ENCODE data around the gene NTHL1. TPM values are rescaled to one million over a fixed set of nuclear protein-coding genes. Genes with fewer than 3 reads are reported as not detected.

NTHL1 gene
- total and polyA plus RNA-seq, 3 donors from 2014 or later = 18.0 to 35.6 (median 24.6) TPM

GRCh38 chr16:2003231-2003826 is 44.3 kb downstream of the NTHL1 start:
- no peaks in the 10 kb centered on the region for H3K9me3 ChIP-seq

GRCh38 chr16:2002406-2003230 is 45.0 kb downstream of the NTHL1 start:
- H3K27ac ChIP-seq = no peak overlapping the region
- no peak overlapping the region for H3K4me3 ChIP-seq
- no peaks in the 10 kb centered on the region for H3K36me3 ChIP-seq (ENCODE audit: low read depth, missing control alignments)
- H3K4me1 ChIP-seq = peaks cover 26% of the 10 kb centered on the region
- DNase-seq = no peak
- H3K9me3 ChIP-seq = no peaks in the 10 kb centered on the region
- no peak for TF ChIP-seq POLR2A (IDR thresholded peaks at IDR 0.05)
- TF ChIP-seq CTCF (IDR thresholded peaks at IDR 0.05) = no peak
- intact Hi-C loops (cut with DNase I; ENCODE audit: low total_unique reads) = no loop called here
- no peaks in the 10 kb centered on the region for H3K27me3 ChIP-seq
- 92 to 96% methylated on average over 24 to 47 of the region's 47 CpGs for WGBS, 2 donors

More at GRCh38 chr16:2003231-2003826, 44.3 kb downstream of the NTHL1 start:
- no peak for TF ChIP-seq CTCF (IDR thresholded peaks at IDR 0.05)
- TF ChIP-seq POLR2A (IDR thresholded peaks at IDR 0.05) = no peak
- Histone ChIP-seq H3K27me3 (no peaks in the 10 kb centered on the region), H3K4me1 (peaks cover 33% of the 10 kb centered on the region), H3K27ac (no peak overlapping the region), H3K4me3 (no peak overlapping the region), H3K36me3 (ENCODE audit: low read depth, missing control alignments) (no peaks in the 10 kb centered on the region)
- intact Hi-C loops (cut with DNase I; ENCODE audit: low total_unique reads) = no loop called here
- DNase-seq = no peak
- 88 to 100% methylated on average over 2 to 8 of the region's 8 CpGs for WGBS, 2 donors

- H3K9me3 ChIP-seq = no peaks in the 10 kb centered on the region
- H3K27ac ChIP-seq = no peak overlapping the region
- intact Hi-C loops (cut with DNase I; ENCODE audit: low total_unique reads) = no loop called here
- WGBS, 2 donors = 93 to 95% methylated on average over 19 to 53 of the region's 53 CpGs
- no peak for TF ChIP-seq POLR2A (IDR thresholded peaks at IDR 0.05)
- no peak for TF ChIP-seq CTCF (IDR thresholded peaks at IDR 0.05)
- H3K4me3 ChIP-seq = no peak overlapping the region
- H3K4me1 ChIP-seq = peaks cover 20% of the 10 kb centered on the region
- no peaks in the 10 kb centered on the region for H3K27me3 ChIP-seq
- H3K36me3 ChIP-seq (ENCODE audit: low read depth, missing control alignments) = no peaks in the 10 kb centered on the region
- no peak for DNase-seq
Observed at GRCh38 chr16:2001456-2002355, 45.9 kb downstream of the NTHL1 start.

GRCh38 chr16:2001035-2001434 is 46.6 kb downstream of the NTHL1 start:
- TF ChIP-seq POLR2A (IDR thresholded peaks at IDR 0.05) (no peak), CTCF (IDR thresholded peaks at IDR 0.05) (no peak)
- Histone ChIP-seq H3K4me3 (no peak overlapping the region), H3K9me3 (no peaks in the 10 kb centered on the region), H3K27ac (no peak overlapping the region), H3K27me3 (no peaks in the 10 kb centered on the region), H3K36me3 (ENCODE audit: low read depth, missing control alignments) (no peaks in the 10 kb centered on the region), H3K4me1 (peaks cover 20% of the 10 kb centered on the region)
- intact Hi-C loops (cut with DNase I; ENCODE audit: low total_unique reads) = no loop called here
- WGBS, 2 donors = 91 to 94% methylated on average over 13 to 19 of the region's 19 CpGs
- no peak for DNase-seq

Measured in testis (tissue), 3 donors.